IPS DF 6.9 (cell line): ENCODE results near the gene HSD17B1.

Source experiments
- DNase-seq: peaks from one replicate; pipeline ENCODE4 v3.0.0-alpha.2; 2013; ENCODE audit warnings: low read depth, low spot score
- H3K27ac ChIP-seq: one replicate; pipeline ENCODE4 v1.5.1; 2013; ENCODE audit warnings: low read length, control low read depth
- H3K27me3 ChIP-seq: 2 replicates; pipeline ENCODE4 v1.6.1; 2013; ENCODE audit warnings: mild to moderate bottlenecking, low read length; ENCODE audit not compliant: control insufficient read depth, insufficient read depth
- H3K36me3 ChIP-seq: 2 replicates; pipeline ENCODE4 v1.6.1; 2013; ENCODE audit warnings: low read length; ENCODE audit not compliant: control insufficient read depth, insufficient read depth
- H3K4me1 ChIP-seq: 2 replicates; pipeline ENCODE4 v1.6.1; 2013; ENCODE audit warnings: low read length; ENCODE audit not compliant: control insufficient read depth, insufficient read depth
- H3K4me3 ChIP-seq: 2 replicates; pipeline ENCODE4 v1.5.1; 2013; ENCODE audit warnings: mild to moderate bottlenecking, low read length
- H3K9me3 ChIP-seq: 2 replicates; pipeline ENCODE4 v1.6.1; 2013; ENCODE audit warnings: low read length, inconsistent platforms; ENCODE audit not compliant: control insufficient read depth, insufficient read depth
- WGBS: extraction: QIAGEN DNeasy Blood & Tissue Kit; methylation state at CpG from one replicate; pipeline ENCODE4 v1.1.7; 2013; ENCODE audit warnings: mixed read lengths, missing lambda C conversion rate; ENCODE audit not compliant: insufficient read length, insufficient coverage; 5-methylcytosine and 5-hydroxymethylcytosine counted together

Gene HSD17B1

GRCh38 chr17:42514867-42515266, 37.9 kb upstream of the HSD17B1 start:
- no peaks in the 10 kb centered on the region for H3K9me3 ChIP-seq
- no peak for DNase-seq
- H3K4me3 ChIP-seq: no peak overlapping the region
- H3K4me1 ChIP-seq: peaks cover 1% of the 10 kb centered on the region; the same call in 1 of the 2 replicates
- H3K27ac ChIP-seq: no peak overlapping the region
- H3K27me3 ChIP-seq: no peaks in the 10 kb centered on the region
- WGBS: no CpG with 5 or more reads among the region's 8 CpGs
- peaks cover 11% of the 10 kb centered on the region; the same call in 1 of the 2 replicates for H3K36me3 ChIP-seq

- no peak overlapping the region for H3K4me3 ChIP-seq
- H3K36me3 ChIP-seq: peaks cover 21% of the 10 kb centered on the region
- no peaks in the 10 kb centered on the region for H3K9me3 ChIP-seq
- no peak overlapping the region for H3K27ac ChIP-seq
- H3K4me1 ChIP-seq: peaks cover 4% of the 10 kb centered on the region
- WGBS: no CpG with 5 or more reads among the region's 9 CpGs
- DNase-seq: no peak
- no peaks in the 10 kb centered on the region for H3K27me3 ChIP-seq
Observed at GRCh38 chr17:42517516-42517915, 35.2 kb upstream of the HSD17B1 start.

- Histone ChIP-seq H3K4me1 (peaks cover 4% of the 10 kb centered on the region), H3K27ac (no peak overlapping the region), H3K27me3 (no peaks in the 10 kb centered on the region), H3K4me3 (no peak overlapping the region), H3K36me3 (peaks cover 21% of the 10 kb centered on the region), H3K9me3 (no peaks in the 10 kb centered on the region)
- no CpG with 5 or more reads among the region's 9 CpGs for WGBS
- no peak for DNase-seq
Observed at GRCh38 chr17:42518046-42518754, 34.5 kb upstream of the HSD17B1 start.

GRCh38 chr17:42518755-42519545, 33.8 kb upstream of the HSD17B1 start:
- DNase-seq: no peak
- H3K4me3 ChIP-seq: no peak overlapping the region
- peaks cover 4% of the 10 kb centered on the region for H3K4me1 ChIP-seq
- H3K27ac ChIP-seq: no peak overlapping the region
- peaks cover 19% of the 10 kb centered on the region for H3K36me3 ChIP-seq
- H3K9me3 ChIP-seq: no peaks in the 10 kb centered on the region
- no CpG with 5 or more reads among the region's 6 CpGs for WGBS
- H3K27me3 ChIP-seq: no peaks in the 10 kb centered on the region

GRCh38 chr17:42519546-42520491, 32.9 kb upstream of the HSD17B1 start:
- Histone ChIP-seq H3K36me3 (peaks cover 11% of the 10 kb centered on the region), H3K27ac (no peak overlapping the region), H3K27me3 (no peaks in the 10 kb centered on the region), H3K4me3 (no peak overlapping the region), H3K9me3 (no peaks in the 10 kb centered on the region), H3K4me1 (peaks cover 4% of the 10 kb centered on the region)
- DNase-seq: no peak
- WGBS: no CpG with 5 or more reads among the region's 12 CpGs

- Histone ChIP-seq H3K27ac (no peak overlapping the region), H3K4me1 (peaks cover 4% of the 10 kb centered on the region)
Observed at GRCh38 chr17:42520540-42520951, 32.2 kb upstream of the HSD17B1 start.

GRCh38 chr17:42521036-42521435, 31.7 kb upstream of the HSD17B1 start:
- H3K9me3 ChIP-seq: no peaks in the 10 kb centered on the region
- DNase-seq: no peak
- H3K4me3 ChIP-seq: no peak overlapping the region
- no CpG with 5 or more reads among the region's 8 CpGs for WGBS
- no peak overlapping the region for H3K27ac ChIP-seq
- H3K36me3 ChIP-seq: peaks cover 10% of the 10 kb centered on the region
- H3K27me3 ChIP-seq: no peaks in the 10 kb centered on the region
- H3K4me1 ChIP-seq: peaks cover 4% of the 10 kb centered on the region

More at GRCh38 chr17:42520540-42520951, 32.2 kb upstream of the HSD17B1 start:
- DNase-seq: no peak
- H3K4me3 ChIP-seq: no peak overlapping the region
- peaks cover 10% of the 10 kb centered on the region for H3K36me3 ChIP-seq
- no CpG with 5 or more reads among the region's 9 CpGs for WGBS
- no peaks in the 10 kb centered on the region for H3K9me3 ChIP-seq
- no peaks in the 10 kb centered on the region for H3K27me3 ChIP-seq

GRCh38 chr17:42521666-42522262, 31.0 kb upstream of the HSD17B1 start:
- H3K27me3 ChIP-seq: no peaks in the 10 kb centered on the region
- H3K9me3 ChIP-seq: no peaks in the 10 kb centered on the region
- H3K36me3 ChIP-seq: peaks cover 10% of the 10 kb centered on the region
- no peak overlapping the region for H3K27ac ChIP-seq
- no peak for DNase-seq
- no CpG with 5 or more reads among the region's 11 CpGs for WGBS
- H3K4me3 ChIP-seq: no peak overlapping the region
- H3K4me1 ChIP-seq: peaks cover 4% of the 10 kb centered on the region

GRCh38 chr17:42522263-42522790, 30.4 kb upstream of the HSD17B1 start:
- H3K27ac ChIP-seq: no peak overlapping the region
- H3K4me1 ChIP-seq: peaks cover 4% of the 10 kb centered on the region
- no peak for DNase-seq
- H3K9me3 ChIP-seq: no peaks in the 10 kb centered on the region
- peaks cover 10% of the 10 kb centered on the region for H3K36me3 ChIP-seq
- H3K27me3 ChIP-seq: no peaks in the 10 kb centered on the region
- no CpG with 5 or more reads among the region's 9 CpGs for WGBS
- no peak overlapping the region for H3K4me3 ChIP-seq
